Measurements from ENCODE around the gene ALLC. TPM values are rescaled to one million over a fixed set of nuclear protein-coding genes. Genes with fewer than 3 reads are reported as not detected.

Gene ALLC
- total and polyA plus RNA-seq, 9 of the 15 experiments (the other 6 are each of a cell fraction or from before 2014, with no cell fraction given), result not detected

DNA sequence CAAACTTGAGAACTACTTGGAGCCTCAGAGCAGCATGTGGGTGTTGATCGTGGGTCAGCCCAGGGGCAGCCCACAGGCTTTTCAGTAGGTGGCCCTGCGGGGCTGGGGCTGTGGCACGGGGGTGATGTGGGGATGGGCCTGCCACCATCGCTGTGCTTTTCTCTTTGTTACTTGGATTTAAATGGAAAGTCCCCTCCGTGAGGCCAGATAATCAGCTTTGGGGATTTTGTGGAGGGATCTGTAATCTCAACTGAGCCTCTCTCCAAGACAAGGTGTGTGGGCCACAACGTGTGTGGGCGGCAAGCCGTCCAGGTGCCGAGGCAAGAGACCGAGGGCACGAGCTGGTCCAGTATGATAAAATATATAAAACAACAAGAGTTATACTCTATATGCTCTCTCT lies 46.4 kb upstream of the ALLC start:
- no peak for FAIRE-seq
- Histone ChIP-seq H3K4me3 (no peak overlapping the region), H3K4me2 (ENCODE audit: insufficient read depth, low read length) (no peak overlapping the region), H3K9ac (ENCODE audit: insufficient read depth in 1 of 2, low read depth in 2 of 2, low read length in 2 of 2) (no peak overlapping the region), H3K9me1 (ENCODE audit: control insufficient read depth, insufficient read depth, low read length) (no peaks in the 10 kb centered on the region), H3K4me1 (replicated peaks in 1 of 2; ENCODE audit: control insufficient read depth in 2 of 2, insufficient read depth in 2 of 2, low read length in 2 of 2) (peaks cover 0 to 10% of the 10 kb centered on the region in 2 experiments; a peak in 2 of 5 replicates), H3K27ac (ENCODE audit: extremely low read depth, low read depth, low read length) (no peak overlapping the region), H3K9me3 (replicated peaks; ENCODE audit: control insufficient read depth, insufficient read depth, low read depth, low read length) (peaks cover 2% of the 10 kb centered on the region), H3K27me3 (ENCODE audit: control insufficient read depth in 2 of 2, insufficient read depth in 2 of 2, low read length in 2 of 2) (0 out of 5 replicates have a peak, but pooled peaks cover 0 to 5% of the 10 kb centered on the region in 2 experiments), H3K36me3 (ENCODE audit: control insufficient read depth, insufficient read depth, low read length) (no peaks in the 10 kb centered on the region), H3K79me2 (ENCODE audit: control insufficient read depth, insufficient read depth, low read length) (no peaks in the 10 kb centered on the region), H2AFZ (ENCODE audit: low read depth, low read length) (no peak overlapping the region), H4K20me1 (replicated peaks; ENCODE audit: control insufficient read depth, insufficient read depth, low read length) (no peaks in the 10 kb centered on the region)
- TF ChIP-seq TCF7 (IDR thresholded peaks at IDR 0.05; ENCODE audit: borderline replicate concordance) (no peak), ZNF239 (CRISPR knock-in tag; IDR thresholded peaks at IDR 0.05) (no peak), FOXA3 (CRISPR knock-in tag; conservative IDR thresholded peaks at IDR 0.05 in 1 of 2, IDR thresholded peaks at IDR 0.05 in 1 of 2) (no peak), FOXM1 (IDR thresholded peaks at IDR 0.05; ENCODE audit: low read depth) (no peak), FOXM1 (CRISPR knock-in tag; IDR thresholded peaks at IDR 0.05; ENCODE audit: low read depth) (no peak), ZNF324 (CRISPR knock-in tag; IDR thresholded peaks at IDR 0.05) (no peak), DPF2 (IDR thresholded peaks at IDR 0.05) (no peak), HNRNPLL (IDR thresholded peaks at IDR 0.05; ENCODE audit: low read depth, low read length, poor library complexity, severe bottlenecking) (no peak), ZNF347 (CRISPR knock-in tag; IDR thresholded peaks at IDR 0.05; ENCODE audit: low read depth) (no peak), SMC3 (conservative IDR thresholded peaks at IDR 0.05; ENCODE audit: insufficient read depth, low read depth, low read length) (no peak), SFPQ (IDR thresholded peaks at IDR 0.05; ENCODE audit: low read depth, low read length) (no peak)
- TF ChIP-seq, protein P1, sequence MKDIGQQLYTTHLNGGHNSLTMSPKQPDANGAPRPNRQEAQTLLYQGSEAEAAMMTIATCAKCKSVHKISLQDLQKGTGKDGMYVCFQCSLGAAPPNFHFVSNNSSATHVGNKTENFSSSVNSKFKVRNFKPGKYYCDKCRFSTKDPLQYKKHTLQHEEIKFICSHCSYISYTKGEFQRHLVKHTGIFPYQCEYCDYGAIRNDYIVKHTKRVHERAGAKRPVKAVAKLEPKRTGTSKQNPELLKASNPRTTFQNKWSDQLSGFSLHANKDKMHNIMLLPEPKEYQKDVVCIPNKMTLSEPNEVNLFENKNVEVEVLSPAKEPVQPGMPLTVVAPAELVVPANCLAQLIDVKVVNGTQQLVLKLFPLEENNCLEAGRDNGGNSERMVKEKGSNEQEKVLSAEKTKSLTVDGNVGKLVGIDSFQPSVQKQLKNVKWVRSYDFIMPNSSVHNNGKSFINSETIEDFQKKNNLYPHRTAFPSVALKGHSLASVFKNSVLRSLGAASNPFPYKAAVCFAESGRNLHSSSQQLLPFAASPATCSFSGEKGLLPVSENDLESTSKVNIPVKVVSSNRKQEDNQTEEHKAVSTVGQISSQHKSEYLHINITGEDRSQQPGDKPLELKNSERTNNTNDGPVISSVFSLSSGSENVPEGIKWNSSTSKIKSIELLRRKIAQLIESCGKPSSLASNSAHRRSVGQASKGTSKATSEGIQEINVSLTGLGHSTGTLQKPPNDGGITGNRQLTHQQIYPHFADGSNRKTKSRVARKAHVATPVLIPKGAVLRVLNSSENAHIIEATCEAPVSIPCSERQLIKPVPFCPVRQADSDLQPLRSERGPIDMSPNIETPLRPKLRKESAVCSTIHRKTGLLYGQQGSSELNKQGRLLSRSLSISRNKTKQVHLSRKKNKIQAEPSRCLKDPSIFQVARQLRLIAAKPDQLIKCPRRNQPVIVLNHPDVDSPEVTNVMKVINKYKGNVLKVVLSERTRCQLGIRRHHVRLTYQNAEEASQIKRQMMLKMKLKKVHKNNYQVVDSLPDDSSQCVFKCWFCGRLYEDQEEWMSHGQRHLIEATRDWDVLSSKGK (CRISPR knock-in tag; IDR thresholded peaks at IDR 0.05), result no peak
- no TSS peak for BruUV-seq (replicated peaks)
- ChIA-PET CTCF (ENCODE audit: low intra/inter-chr PET ratio) (no interaction called here), POLR2A (no interaction called here)
- no peak for DNase-seq (ENCODE audit: extremely low read depth in 1 of 4, low spot score in 3 of 4)
- 33% methylated on average over 11 of the region's 11 CpGs for WGBS (ENCODE audit: insufficient coverage, low coverage, missing lambda C conversion rate)
- in situ Hi-C loops (cut with MboI), result no loop called here
- intact Hi-C loops (cut with micrococcal nuclease), result no loop called here
- no peak for ATAC-seq

Data from K562 (cell line).